ENCODE results near the gene GPRC5D.

The GPRC5D gene

DNA sequence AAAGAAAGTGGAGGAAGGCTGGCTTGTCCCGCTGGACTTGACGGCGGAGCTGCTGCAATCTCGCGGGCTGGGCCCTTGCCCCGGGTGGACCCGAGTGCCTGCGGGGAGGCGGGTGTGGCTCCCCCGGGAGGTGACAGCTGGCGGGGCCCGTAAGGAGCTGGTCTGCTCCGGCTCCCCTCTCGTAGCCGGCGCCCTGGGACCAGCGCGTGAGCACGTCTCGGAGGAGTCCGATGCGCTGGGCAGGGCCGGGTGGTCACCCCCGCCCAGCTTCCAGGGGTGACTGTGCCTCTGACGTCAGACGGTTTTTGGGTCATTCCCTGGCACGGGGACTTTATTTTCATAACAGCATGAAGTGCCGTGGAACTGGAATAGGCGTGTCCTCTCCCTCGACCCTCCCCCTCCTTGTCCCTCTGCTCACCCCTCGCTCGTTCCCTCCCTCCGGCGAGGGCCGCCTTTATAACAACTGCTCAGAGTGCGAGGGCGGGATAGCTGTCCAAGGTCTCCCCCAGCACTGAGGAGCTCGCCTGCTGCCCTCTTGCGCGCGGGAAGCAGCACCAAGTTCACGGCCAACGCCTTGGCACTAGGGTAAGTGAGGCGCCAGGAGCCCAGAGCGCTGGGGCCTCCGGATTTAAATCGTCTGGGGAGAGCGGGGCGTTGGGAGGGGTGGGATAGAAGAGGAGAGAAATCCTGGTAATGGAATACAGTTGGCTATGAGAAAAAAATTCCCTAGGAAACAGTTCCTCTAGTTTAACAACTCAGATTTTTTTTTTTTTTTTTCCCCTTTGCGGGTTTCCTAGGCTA, 60.7 kb downstream of the GPRC5D start, which contains the start of gene GPRC5A:
TSS of gene GPRC5A (plus strand) at position 483 of the 801 bp plus-strand sequence. CDS start 16,688 bp downstream, outside the sequence.
- Histone ChIP-seq H3K4me3 (no peak within 1 kb of the TSS), H3K4me1 (peaks cover 11% of the 10 kb centered on the region), H3K9me3 (no peaks in the 10 kb centered on the region), H3K27me3 (ENCODE audit: low read depth) (no peaks in the 10 kb centered on the region; the same call in 1 of the 2 replicates), H3K36me3 (replicated peaks) (no peaks in the 10 kb centered on the region)
- in situ Hi-C loops (cut with MboI; ENCODE audit: low sequenced_read_pairs): no loop called here
- peak in 1 of 2 experiments; percentile 28 for DNase-seq (ENCODE audit: low spot score in 2 of 2)

All from HAP-1 (cell line).